Gastrocnemius medialis (tissue), 4 donors: ENCODE results near the gene NUP85.

Experiments used
- POLR2A ChIP-seq, 2 donors: fragments of 450-650 bp; IDR thresholded peaks; one replicate each; pipeline ENCODE4 v1.6.1; 2017; ENCODE audit warnings: antibody characterized with exemption in 2 of 2, mild to moderate bottlenecking in 2 of 2, moderate library complexity in 2 of 2
- TF ChIP-seq, protein P1 (sequence below), 5 experiments: fragments of 450-650 bp in 3 of 5; fragments of 200-600 bp in 2 of 5; sonication (generic) in 2 of 5; IDR thresholded peaks in 4 of 5; conservative IDR thresholded peaks in 1 of 5; 1 replicate in 4 of 5; 2 replicates in 1 of 5; pipeline ENCODE4 v1.5.1; 2016 to 2019; ENCODE audit warnings: antibody characterized with exemption in 5 of 5, mild to moderate bottlenecking in 3 of 5, moderate library complexity in 3 of 5

DNA sequence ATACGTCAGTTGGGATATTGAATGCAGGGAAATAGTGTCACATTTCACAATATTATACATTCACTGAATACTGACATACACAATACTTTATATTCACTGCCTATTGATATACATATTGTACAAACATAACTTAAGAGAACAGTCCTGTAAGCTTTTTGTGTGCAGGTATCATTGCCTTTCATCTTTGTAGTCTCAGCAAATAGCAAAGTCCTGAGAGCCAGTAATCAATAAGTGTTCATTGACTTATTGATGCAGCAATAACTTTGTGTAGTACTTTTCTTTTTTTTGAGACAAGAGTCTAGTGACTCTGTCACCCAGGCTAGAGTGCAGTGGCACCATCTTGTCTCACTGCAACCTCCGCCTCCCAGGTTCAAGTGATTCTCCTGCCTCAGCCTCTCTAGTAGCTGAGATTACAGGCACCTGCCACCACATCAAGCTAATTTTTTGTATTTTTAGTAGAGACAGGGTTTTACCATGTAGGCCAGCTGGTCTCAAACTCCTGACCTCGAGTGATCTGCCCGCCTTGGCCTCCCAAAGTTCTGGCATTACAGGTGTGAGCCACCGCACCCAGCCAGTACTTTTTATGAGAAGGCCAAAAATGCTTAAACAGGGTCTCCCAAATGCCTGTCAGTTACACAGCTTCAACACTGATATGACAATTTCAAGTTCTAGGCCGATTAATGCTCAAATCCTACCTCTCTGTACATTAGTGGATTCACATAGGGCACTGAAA, 5.4 kb upstream of the NUP85 start:
- TF ChIP-seq, protein P1, sequence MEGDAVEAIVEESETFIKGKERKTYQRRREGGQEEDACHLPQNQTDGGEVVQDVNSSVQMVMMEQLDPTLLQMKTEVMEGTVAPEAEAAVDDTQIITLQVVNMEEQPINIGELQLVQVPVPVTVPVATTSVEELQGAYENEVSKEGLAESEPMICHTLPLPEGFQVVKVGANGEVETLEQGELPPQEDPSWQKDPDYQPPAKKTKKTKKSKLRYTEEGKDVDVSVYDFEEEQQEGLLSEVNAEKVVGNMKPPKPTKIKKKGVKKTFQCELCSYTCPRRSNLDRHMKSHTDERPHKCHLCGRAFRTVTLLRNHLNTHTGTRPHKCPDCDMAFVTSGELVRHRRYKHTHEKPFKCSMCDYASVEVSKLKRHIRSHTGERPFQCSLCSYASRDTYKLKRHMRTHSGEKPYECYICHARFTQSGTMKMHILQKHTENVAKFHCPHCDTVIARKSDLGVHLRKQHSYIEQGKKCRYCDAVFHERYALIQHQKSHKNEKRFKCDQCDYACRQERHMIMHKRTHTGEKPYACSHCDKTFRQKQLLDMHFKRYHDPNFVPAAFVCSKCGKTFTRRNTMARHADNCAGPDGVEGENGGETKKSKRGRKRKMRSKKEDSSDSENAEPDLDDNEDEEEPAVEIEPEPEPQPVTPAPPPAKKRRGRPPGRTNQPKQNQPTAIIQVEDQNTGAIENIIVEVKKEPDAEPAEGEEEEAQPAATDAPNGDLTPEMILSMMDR (IDR thresholded peaks at IDR 0.05 in 4 of 5, conservative IDR thresholded peaks at IDR 0.05 in 1 of 5), result no peak
- no peak for TF ChIP-seq POLR2A (IDR thresholded peaks at IDR 0.05)
